GM21515 (cell line): ENCODE results near the gene PRAMEF11.

Experiments
- ATAC-seq: cut with Tn5 transposase; IDR thresholded peaks from one replicate; pipeline ENCODE4 v1.9.1; 2021; ENCODE audit not compliant: unreplicated experiment

The PRAMEF11 gene

GRCh38 chr1:12774801-12775345 is 56.3 kb downstream of the PRAMEF11 start:
- ATAC-seq: no peak
